ENCODE results near the gene MAP7.

GRCh38 chr6:136494710-136495109, 55.5 kb downstream of the MAP7 start:
- no peak for TF ChIP-seq EP300 (IDR thresholded peaks at IDR 0.05)
- TF ChIP-seq CTCF (IDR thresholded peaks at IDR 0.05): no peak
- no peak for TF ChIP-seq POLR2AphosphoS5 (IDR thresholded peaks at IDR 0.05)
